ENCODE measurements around the gene PIGL.

Gene PIGL

DNA sequence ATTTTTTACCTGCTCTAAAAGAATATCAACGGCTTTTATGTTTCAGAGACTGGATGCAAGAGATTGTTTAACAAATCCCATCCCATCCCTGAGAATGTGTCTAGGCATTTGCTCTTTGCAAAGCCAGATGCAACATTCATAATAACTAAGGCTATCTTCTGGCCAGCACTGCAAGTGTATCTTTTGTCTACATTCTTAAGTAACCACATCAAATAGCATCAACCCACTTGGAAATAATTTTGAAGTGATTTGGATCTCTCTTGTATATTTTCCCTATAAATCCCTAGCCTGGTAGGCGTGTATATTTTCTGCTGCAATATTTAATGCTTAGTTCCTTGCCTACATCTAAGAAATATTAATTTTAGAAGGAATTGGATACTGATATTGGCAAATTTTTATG, 64.3 kb downstream of the PIGL start:
- Histone ChIP-seq H3K4me3 (replicated peaks; ENCODE audit: insufficient read depth, low read length) (no peak overlapping the region), H3K27me3 (ENCODE audit: insufficient read depth, poor library complexity, severe bottlenecking) (no peaks in the 10 kb centered on the region), H3K27ac (replicated peaks) (no peak overlapping the region)
- DNase-seq (ENCODE audit: low read depth in 1 of 2, low spot score in 1 of 2) = no peak
- TF ChIP-seq GABPA (IDR thresholded peaks at IDR 0.05; ENCODE audit: low read depth) (no peak), SPI1 (IDR thresholded peaks at IDR 0.05; ENCODE audit: borderline replicate concordance, low read depth) (no peak), POLR2AphosphoS5 (IDR thresholded peaks at IDR 0.05; ENCODE audit: low read depth) (no peak)
- TF ChIP-seq, protein P1, sequence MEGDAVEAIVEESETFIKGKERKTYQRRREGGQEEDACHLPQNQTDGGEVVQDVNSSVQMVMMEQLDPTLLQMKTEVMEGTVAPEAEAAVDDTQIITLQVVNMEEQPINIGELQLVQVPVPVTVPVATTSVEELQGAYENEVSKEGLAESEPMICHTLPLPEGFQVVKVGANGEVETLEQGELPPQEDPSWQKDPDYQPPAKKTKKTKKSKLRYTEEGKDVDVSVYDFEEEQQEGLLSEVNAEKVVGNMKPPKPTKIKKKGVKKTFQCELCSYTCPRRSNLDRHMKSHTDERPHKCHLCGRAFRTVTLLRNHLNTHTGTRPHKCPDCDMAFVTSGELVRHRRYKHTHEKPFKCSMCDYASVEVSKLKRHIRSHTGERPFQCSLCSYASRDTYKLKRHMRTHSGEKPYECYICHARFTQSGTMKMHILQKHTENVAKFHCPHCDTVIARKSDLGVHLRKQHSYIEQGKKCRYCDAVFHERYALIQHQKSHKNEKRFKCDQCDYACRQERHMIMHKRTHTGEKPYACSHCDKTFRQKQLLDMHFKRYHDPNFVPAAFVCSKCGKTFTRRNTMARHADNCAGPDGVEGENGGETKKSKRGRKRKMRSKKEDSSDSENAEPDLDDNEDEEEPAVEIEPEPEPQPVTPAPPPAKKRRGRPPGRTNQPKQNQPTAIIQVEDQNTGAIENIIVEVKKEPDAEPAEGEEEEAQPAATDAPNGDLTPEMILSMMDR (IDR thresholded peaks at IDR 0.05; ENCODE audit: insufficient read depth, low read length) = no peak
- TF ChIP-seq, protein P2, sequence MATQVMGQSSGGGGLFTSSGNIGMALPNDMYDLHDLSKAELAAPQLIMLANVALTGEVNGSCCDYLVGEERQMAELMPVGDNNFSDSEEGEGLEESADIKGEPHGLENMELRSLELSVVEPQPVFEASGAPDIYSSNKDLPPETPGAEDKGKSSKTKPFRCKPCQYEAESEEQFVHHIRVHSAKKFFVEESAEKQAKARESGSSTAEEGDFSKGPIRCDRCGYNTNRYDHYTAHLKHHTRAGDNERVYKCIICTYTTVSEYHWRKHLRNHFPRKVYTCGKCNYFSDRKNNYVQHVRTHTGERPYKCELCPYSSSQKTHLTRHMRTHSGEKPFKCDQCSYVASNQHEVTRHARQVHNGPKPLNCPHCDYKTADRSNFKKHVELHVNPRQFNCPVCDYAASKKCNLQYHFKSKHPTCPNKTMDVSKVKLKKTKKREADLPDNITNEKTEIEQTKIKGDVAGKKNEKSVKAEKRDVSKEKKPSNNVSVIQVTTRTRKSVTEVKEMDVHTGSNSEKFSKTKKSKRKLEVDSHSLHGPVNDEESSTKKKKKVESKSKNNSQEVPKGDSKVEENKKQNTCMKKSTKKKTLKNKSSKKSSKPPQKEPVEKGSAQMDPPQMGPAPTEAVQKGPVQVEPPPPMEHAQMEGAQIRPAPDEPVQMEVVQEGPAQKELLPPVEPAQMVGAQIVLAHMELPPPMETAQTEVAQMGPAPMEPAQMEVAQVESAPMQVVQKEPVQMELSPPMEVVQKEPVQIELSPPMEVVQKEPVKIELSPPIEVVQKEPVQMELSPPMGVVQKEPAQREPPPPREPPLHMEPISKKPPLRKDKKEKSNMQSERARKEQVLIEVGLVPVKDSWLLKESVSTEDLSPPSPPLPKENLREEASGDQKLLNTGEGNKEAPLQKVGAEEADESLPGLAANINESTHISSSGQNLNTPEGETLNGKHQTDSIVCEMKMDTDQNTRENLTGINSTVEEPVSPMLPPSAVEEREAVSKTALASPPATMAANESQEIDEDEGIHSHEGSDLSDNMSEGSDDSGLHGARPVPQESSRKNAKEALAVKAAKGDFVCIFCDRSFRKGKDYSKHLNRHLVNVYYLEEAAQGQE (IDR thresholded peaks at IDR 0.05; ENCODE audit: insufficient replicate concordance, low read depth) = no peak

DNA sequence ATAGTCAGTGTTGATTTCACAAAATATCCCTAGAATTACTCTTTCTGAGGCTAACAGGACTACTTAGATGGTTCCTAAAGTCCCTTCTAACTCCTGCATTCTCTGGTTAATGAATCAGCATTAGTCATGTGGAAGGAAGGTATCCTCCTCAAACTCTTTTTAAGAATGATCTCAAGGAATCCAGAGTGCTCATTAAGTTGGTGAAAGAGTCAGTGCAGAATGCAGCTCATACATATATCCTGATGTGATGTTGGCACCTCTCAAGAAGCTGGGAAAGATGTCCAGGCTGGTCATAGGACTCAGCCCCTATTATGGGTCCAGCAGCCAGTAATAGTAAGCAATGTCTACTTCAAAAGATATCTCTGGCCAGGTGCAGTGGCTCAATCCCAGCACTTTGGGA, 65.5 kb downstream of the PIGL start:
- Histone ChIP-seq H3K27ac (replicated peaks) (no peak overlapping the region), H3K27me3 (ENCODE audit: insufficient read depth, poor library complexity, severe bottlenecking) (no peaks in the 10 kb centered on the region), H3K4me3 (replicated peaks; ENCODE audit: insufficient read depth, low read length) (no peak overlapping the region)
- DNase-seq (ENCODE audit: low read depth in 1 of 2, low spot score in 1 of 2) = no peak
- TF ChIP-seq, protein P2 (IDR thresholded peaks at IDR 0.05; ENCODE audit: insufficient replicate concordance, low read depth) = no peak
- TF ChIP-seq POLR2AphosphoS5 (IDR thresholded peaks at IDR 0.05; ENCODE audit: low read depth) (no peak), GABPA (IDR thresholded peaks at IDR 0.05; ENCODE audit: low read depth) (no peak), SPI1 (IDR thresholded peaks at IDR 0.05; ENCODE audit: borderline replicate concordance, low read depth) (no peak)
- TF ChIP-seq, protein P1 (IDR thresholded peaks at IDR 0.05; ENCODE audit: insufficient read depth, low read length) = no peak

DNA sequence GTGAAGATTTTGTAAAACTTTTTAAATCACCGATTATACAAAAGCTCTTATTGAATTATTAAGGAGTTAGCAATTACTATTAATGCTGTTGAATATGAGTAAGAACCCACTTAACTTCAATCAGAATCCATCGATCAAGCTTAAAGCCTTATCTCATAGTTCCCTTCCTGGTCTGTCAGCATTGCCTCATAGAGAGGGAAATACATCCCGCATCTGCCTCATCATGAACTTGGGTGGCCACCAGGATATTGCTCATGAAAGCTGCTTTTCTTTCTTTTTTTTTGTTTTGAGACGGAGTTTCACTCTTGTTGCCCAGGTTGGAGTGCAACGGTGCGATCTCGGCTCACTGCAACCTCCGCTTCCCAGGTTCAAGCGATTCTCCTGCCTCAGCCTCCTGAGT, 66.7 kb downstream of the PIGL start:
- H3K27ac ChIP-seq (replicated peaks) = no peak overlapping the region
- H3K4me3 ChIP-seq (replicated peaks; ENCODE audit: insufficient read depth, low read length) = no peak overlapping the region
- H3K27me3 ChIP-seq (ENCODE audit: insufficient read depth, poor library complexity, severe bottlenecking) = no peaks in the 10 kb centered on the region
- TF ChIP-seq SPI1 (IDR thresholded peaks at IDR 0.05; ENCODE audit: borderline replicate concordance, low read depth) = no peak
- TF ChIP-seq, protein P2 (IDR thresholded peaks at IDR 0.05; ENCODE audit: insufficient replicate concordance, low read depth) = no peak
- no peak for TF ChIP-seq GABPA (IDR thresholded peaks at IDR 0.05; ENCODE audit: low read depth)
- no peak for TF ChIP-seq POLR2AphosphoS5 (IDR thresholded peaks at IDR 0.05; ENCODE audit: low read depth)
- TF ChIP-seq, protein P1 (IDR thresholded peaks at IDR 0.05; ENCODE audit: insufficient read depth, low read length) = no peak
- no peak for DNase-seq (ENCODE audit: low read depth in 1 of 2, low spot score in 1 of 2)

Measured in HL-60 (cell line).